NK-92 treated with Interleukin-12 subunit alpha and Interleukin-12 subunit beta, amount 100 ng/mL, for 24 hours (cell line): ENCODE measurements around the gene OR6A2.
A peak's percentile ranks its signal among the peaks of the same experiment; 100 is the strongest.

ENCODE experiments used
- DNase-seq: peaks from one replicate; lab custom pipeline; 2025; lab: John Stamatoyannopoulos, UW

The OR6A2 gene

DNA sequence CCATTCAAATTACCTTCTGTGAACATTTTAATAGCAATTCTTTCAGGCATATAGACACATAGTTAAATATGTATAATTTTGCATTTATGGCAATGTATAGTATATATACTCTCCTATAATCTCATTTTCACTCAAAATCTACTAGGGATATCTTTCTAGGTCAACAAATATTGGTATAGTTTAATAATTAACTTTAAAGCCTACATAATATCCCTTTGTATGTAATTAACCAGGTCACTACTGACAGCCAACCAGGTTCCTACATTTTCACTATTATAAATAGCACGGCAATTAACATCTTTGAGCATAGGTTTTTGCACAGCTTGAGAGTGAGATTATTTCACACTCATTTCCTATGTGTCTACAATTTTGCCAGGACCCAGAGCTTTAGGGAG lies 43.5 kb downstream of the OR6A2 start:
- no peak for DNase-seq

DNA sequence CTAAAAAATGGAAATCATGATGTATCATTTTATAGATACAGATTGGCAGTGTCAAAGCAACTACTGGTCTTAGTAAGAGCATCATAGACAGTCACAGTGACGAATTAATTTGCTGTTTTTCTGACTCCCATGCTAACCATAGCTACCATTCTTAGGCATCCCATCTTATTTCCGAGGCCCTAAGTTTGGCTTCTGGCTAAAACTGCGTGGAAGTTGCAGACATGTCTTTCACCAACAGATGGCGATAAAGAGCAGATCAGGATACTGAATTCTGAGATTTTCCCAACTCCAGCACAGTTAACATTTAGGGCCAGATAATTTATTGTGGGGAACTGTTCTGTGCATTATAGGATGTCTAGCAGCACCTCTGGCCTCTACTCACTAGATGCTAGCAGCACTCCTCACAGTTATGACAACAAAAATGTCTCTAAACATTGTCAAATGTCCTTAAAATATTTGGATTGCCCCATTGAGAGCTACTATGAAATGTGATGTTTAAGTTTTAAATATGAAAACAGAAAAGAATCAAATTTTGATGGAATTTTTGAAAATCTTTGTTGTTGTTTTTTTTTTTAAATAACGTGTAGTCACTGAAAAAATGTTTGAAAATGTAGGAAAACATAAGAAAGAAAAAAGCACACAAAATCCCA lies 44.1 kb downstream of the OR6A2 start:
- DNase-seq, result no peak

DNA sequence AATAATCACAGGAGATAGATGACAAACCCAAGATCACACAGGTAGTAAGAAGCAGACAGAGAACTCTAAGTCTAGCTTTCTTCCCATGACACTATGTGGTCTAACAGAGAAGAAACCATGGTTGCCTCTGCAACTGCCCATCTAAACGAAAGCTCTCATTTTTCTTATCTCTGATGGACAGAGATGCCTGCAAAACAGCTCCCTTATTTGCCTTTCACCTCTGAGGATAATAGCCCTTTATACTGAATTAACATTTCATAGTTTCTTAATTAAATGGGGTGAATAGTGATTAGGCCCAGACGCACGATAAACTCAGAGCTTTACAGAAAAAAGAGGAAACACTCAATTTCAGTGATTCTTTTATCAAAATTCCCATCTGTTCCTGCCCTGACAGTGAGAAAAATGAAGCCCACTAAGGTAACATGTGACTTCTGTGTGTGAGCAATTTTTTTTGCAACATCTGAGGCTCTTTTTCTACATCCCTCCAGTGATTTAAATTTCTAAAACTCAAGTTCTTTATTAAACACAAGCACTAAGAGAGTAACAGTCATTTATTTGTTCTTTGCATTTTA lies 52.3 kb downstream of the OR6A2 start:
- DNase-seq, result no peak

DNA sequence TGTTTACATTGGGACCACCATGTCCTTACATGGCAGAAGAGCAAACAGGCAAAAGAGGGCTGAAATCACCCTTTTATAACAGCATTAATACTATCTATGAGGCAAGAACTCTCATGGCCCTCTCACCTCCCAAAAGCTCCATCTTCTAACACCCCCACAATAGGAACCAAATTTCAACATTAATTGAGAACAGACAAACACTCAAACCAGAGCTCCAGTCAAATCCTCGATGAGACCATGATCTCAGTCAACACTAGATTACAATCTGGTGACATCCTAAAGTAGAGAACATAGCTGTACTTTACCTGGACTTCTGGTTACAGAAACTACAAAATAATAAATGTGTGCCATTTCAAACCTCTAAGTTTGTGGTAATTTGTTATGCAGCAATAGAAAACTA lies 52.9 kb downstream of the OR6A2 start:
- no peak for DNase-seq

DNA sequence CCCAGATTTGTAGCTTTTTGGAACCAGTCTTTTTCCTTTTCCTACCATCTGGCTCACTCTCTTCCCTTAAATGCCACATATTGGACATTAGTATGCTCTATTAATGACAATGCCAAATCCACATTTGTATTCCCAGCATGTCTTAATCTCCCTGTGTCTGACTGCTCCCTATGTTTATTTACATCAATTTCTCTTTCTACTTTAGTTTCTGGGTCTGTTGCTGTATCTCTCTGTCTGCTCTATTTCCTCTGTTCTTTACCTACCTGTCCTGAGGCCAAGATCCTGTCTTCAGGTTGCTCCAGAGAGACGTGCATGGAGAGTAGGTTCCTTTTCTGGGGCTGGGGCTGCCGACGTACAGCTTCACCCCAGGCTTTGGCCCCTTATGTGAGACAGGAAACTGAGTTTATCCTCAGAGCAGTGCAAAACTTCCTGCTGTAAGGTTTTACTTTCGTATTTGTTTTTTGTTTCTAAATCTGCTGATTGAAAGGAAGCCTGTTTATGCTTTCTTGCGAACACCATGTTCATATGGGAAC lies 53.3 kb downstream of the OR6A2 start:
- DNase-seq, result peak; percentile 24

DNA sequence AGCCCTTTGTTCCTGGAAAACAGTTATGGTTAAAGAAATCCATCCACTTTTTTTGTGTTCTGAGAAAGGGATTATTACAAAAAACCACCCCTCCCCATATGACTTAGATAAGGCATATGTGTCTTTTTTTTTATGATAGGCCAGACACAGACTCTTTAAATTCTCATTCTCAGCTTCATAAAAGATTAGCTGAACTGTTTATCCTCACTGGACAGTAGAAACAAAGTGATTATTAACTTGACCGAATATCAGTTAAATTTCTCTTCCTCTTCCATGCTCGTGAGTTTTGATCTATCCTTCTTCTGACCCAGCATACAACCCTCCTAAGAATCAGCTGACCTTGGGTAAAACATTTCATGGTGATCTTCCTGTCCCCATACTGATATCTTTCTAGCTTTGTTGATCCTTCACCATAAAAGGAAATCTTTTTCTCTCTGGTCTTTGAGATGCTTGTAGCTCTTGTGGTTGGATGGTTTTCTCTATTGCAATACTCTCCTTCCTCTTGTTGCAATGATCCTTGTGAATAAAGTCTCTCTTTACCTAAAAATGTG lies 53.9 kb downstream of the OR6A2 start:
- DNase-seq, result no peak

DNA sequence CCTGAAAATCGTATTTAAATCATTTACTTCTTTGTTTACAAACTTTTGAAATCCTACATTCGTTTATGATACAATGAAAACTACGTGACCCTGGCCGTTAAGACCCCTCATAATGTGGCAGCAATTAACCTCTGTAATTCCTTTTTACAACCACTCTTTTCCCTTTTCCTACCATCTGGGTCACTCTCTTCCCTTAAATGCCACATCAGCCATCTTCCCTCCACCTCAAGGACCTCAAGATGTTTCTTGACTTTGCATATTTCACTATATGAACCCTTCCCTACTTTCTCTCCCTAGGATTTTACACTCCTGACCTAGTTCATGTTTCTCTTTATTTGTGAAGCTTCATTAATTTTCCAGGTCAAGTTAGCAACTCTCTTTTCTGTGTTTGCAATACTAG lies 54.5 kb downstream of the OR6A2 start:
- no peak for DNase-seq

DNA sequence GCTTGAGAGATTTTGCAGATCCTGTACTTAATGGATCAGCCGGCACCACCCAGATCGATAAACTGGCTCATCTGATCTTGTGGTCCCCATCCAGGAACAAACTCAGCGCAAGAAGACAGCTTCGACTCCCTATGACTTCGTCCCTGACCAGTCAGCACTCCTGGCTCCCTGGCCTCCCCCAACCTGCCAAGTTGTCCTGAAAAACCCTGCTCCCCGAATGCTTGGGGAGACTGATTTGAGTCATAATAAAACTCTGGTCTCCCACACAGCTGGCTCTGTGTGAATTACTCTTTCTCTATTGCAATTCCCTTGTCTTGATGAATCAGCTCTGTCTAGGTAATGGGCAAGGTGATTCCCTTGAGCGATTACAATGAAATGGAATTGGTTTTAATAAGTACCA lies 57.2 kb downstream of the OR6A2 start:
- no peak for DNase-seq
